HG02610 (cell line): ENCODE results near the gene CPN2.

ENCODE experiments used
- ATAC-seq: cut with Tn5 transposase; IDR thresholded peaks from one replicate; pipeline ENCODE4 v1.9.1; 2021; ENCODE audit warnings: mild to moderate bottlenecking, moderate library complexity; ENCODE audit not compliant: unreplicated experiment

CPN2 gene

DNA sequence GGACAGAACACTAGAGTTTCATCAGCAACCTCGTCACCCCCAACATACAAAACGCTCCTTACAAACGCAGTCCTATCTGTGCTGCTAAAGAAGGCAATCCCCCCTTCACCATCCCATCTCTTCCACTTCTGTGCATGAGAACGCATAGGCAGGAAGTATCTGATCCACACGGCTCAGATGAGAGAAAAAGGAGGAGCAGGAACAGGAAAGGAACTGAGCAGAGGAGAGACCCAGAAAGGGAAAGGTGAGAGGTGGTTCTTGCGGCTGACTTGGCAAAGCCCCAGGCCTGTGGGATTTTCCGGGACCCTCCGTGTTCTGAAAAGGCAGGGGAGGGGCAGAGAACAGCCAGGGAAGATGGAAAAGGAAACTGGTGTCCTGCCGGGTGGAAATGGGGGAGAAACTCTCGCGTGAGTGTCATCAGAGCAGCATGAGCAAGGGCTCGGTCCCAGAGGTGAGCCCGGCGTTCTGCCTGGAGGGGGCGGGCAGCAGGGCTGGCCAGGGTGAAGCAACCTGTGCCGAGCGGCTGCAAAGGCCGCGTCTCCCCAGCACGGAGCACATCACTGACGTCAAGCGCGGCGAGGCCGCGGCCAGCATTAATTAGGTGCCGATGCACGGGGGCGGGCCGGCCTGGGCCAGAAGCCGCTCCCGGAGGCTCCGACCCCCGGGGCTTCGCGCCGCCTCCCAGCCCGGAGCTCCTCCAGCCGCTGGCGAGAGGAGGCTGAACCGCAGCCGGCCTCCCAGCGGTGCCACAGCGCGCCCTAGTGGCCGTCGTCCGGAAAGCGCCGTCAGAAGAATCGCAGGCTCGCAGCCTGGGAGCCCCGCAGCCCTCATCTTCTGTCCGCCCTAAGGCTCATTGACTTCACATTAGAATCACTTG is 35.8 kb downstream of the CPN2 start:
- ATAC-seq = peak; percentile 81

DNA sequence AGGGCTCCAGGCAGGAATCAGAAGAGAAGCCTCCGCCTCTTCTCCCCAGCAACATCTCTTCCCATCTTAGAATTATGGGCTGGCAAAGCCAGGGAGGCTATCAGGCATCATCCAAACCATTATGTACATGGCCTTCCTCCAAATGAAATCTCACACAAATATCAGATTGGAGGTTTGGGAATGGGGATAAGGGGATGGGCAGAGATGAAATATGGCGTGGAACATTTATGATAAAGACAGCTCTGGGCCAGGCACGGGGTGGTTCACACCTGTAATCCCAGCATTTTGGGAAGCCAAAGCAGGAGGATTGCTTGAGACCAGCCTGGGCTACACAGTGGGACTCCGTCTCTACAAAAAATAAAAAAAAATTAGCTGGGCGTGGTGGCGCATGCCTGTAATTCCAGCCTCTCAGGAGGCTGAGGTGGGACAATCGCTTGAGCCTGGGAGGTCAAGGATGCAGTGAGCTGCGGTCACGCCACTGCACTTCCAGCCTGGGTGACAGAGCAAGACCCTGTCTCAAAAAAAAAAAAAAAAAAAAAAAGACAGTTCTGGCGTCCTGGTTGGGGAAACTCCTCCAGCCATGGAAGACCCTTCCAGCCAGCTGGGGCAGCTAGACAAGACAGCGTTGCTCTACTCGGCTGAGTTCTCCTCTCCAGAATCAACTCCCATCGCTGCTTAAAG is 36.6 kb downstream of the CPN2 start:
- no peak for ATAC-seq

DNA sequence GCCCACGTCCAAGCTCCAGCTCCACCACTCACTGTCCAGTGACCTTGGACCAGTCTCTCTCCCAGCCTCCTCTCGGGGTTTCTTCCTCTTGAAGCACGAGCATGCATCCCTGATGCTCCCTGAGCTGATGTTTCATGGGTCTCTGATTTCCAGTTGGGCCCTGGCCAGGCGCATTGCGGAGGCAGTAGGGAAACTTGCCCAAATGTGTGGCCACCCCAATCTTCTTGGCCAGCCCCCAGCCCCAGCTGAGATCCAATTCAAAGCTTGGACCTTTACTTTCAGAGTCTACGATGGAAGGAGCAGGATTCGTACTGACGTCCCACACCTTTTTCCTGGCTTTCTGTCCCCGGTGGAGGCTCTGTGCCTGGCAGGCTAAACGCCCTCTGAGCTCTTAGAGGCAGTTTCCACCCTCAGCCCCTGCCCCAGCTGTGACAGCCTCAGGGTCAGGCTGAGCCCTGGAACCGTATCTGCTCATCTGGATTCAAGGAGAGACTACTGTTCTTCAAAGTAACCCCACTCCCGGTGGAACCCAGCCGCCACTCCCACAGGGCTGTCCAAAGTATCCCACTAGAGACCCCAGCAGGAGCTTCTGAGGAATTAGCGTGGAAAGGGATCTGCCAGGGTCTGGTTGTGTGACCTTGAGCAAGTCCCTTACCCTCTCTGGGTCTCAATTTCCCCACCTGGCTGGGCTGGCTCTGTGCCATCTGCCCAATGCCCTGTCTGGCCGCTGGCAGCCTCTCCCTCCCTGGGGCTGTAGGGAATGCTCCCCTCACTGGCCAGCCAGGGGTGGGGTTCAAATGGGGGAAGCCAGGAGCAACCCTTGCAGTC is 37.4 kb downstream of the CPN2 start:
- ATAC-seq = no peak

DNA sequence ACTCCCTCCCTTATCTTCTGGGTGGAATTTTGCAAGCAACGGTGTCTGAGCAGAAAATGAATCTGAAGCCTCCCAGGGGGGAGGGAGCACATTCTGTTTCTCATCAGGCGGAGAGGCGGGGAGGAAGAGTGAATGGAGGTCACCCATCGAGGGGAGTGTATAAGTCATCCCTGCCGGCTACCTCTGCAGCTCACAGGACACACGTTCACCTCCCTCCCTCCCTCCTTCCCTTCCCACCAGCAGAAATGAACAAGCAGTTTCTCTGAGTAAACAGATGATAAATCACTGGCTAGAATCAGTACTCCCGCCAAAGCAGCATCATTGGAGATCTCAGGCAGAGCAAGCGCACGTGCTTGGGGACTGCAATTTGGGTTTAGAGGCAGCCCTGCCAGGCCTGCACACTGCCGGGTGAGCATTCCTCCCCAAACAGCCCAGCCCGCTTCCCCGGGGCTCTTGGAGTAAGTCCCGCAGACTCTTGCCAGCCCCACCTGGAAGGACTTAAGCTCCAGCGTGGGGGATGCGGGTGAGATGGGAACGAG is 38.3 kb downstream of the CPN2 start:
- no peak for ATAC-seq

DNA sequence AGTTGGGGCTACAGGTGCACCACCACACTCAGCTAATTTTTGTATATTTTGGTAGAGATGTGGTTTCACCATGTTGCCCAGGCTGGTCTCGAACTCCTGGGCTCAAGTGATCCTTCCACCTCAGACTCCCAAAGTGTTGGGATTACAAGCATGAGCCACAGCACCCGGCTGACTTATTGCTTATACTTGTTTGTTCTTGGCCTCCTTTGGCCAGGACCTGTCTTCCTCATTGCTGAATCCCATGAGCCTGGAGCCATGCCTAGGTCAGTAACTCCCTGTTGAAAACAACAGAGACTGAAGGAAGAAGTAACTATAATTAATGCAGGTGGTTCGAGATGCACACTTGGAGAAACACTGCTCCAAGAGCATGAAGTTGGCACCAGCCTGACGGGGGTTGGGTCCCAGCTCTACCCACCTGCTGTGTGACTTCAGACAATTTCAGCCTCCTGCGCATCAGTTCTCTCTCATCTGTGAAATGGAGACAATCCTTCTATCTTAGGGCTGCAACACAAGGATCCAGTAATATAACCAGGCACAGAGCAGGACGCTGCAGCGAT is 38.9 kb downstream of the CPN2 start:
- ATAC-seq = no peak

DNA sequence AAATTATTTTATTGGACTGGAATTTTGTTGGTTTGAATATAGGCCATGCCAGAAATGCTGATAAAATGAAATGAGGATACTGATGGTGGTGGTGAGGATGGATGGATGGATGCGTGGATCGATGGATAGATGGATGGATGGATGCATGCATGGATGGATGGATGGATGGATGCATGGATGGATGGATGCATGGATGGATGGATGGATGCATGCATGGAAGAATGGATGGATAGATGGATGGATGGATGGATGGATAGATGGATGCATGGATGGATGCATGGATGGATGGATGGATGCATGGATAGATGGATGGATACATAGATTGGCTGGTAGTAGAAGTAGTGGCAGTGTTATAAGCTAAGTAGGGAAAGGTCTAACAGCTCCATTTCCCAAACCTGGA is 40.1 kb downstream of the CPN2 start:
- no peak for ATAC-seq

DNA sequence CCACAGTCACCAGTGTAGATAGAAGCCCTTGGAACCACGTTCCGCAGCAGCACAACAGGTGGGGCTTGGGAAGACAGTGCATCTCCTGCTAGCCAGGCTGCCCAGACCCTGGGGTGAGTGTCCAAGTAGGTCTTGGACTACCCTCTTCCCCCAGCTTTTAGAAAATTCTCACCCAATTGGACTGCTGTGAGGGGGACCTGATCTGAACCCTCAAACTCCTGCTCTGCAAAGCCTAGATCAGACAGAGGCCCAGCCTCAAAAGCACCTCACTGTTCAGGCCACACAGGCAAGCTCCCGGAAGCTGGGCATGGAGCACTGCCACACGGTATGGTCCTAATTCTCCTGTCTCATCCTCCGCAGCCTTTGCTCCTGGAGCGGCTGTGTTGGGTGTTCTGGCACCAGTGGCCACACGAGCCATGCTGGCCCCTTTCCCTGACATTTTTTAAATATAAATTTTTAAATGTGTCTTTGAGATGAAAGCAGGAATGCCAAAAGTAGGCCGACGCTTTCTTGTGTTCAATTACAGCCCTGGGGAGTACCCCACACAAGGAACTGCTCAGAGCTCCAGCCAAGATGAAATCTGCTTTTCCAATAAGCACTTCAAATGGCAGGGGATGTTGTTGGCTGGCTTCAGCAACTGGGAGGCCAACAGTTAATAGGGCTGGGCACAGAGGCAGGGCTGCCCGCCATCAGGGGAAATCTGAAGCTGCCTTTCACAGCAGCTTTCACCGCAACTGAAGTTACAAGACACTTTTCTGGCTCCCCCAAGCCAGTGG is 40.9 kb downstream of the CPN2 start:
- ATAC-seq = no peak

DNA sequence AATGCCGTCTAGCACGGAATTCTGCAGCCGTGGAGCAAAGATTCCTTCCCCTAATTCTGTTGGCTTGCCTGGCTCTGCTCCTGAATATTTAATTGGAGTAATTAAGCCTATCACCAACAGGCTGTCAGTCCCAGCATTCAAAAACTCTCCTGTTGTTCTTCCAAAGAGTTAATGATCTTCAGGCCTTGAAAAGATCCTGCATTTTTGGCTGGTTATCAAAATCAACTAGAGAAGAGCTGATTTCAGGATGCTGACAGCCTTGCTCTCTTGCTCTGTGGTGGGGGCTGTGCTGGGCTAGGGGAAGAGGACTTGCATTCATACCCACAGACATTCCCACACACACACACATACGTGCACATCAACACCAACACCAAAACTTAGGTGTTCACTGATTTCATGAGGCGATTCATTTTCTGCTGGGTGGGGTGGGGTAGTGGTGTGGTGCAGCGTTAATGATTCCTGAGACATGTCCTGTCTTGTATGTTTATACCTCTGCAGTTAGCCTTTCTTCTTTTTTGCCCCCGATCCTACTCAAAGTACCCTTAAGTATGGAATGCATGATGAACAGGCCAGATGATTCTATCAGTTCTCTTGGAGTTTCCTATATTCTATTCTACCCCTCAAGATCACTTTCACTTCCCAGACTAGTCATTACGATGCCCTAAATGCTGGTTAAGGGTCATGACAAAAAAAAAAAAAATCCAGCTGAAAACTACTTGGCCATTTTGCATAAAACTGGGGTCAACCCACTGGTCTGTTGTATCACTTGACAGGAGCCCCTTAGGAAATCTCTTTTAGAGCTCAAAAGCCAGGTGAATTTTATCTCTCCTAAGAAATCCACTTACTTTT is 42.3 kb downstream of the CPN2 start:
- ATAC-seq = peak; percentile 29

DNA sequence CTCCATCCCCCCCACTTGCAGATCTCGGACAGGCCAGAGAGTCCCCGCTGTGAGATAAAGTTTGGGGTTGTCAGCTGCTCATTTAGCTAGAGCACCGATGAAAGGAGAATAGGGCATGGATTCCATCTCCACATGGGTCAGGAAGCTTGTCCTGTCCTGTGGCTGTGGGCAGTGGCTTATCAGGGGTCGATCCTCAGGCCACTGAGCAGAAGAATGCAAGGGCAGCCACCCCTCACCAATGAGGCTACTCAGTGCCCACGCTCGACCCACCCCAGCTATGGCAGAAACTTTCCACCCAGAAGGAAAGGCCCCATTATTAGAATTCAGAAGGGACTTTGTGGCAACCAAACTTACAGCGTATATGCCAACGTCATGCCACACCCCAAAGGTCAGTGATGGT is 43.3 kb downstream of the CPN2 start:
- no peak for ATAC-seq

DNA sequence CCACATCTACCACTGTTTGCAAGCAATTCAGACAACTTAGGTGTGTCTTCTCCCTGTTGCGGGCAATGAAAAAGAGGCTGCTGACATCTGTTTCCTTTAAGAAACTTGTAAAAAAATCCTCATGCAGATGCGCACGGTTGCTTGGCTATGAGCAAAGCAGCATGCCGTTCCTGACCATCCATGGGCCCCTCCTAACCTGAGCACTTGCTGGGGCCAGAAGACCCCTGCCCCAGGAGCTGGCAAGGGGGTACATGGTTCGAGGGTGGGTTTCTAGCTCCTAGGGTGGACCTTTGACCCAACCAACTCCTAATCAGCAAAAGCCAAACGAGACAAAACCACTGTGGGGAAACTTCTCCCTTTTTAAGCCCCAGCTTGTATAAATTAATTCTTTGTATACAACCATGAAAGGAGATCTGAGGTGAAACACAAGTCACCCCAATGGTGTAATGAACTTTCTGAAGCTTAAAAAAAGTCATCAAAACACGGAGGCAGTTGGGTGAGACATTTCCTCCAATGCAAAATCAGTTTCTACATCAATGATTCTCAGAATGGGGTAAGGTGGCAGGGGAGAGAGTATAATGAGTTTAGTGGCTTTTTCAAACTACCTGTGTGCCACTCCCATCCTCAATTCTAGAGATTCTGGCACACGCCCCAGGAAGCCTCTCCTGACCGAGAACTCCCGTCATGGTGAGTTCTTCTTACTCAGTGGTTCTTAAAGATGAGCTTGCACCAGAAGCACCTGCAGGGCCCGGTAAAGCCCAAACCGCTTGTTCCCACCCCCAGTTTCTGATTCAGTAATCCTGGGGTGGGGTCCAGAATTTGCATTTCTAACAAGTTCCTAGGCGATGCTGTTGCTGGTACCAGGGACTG is 44.1 kb downstream of the CPN2 start:
- ATAC-seq = peak; percentile 48

DNA sequence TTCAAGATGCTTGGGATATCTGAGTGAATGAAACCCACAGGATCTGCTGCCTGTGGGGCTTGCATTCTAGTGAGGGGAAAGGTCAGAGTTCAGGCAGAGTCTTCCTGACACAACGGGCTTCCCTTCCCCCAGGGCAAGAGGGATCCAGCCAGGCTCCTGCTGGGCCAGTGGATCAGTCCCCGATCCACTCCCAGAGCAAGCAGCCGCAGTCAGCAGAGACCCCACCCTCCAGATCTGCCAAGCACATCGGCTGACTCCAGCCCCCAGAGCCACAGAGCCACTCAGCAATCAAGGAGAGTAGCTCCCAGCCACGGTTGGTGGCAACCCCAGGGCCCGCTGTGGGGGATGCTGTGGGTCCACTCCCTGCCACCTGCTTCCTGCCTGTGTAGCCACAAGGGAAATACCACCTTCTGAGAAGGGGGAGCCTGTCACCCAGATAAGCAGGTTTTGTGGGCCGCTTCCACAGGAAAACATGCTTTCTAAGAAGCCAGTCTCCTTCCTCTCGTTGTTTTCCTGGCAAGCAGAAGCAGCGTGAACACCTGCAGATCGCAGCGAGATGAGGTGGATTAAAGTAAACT is 44.9 kb downstream of the CPN2 start:
- ATAC-seq = peak; percentile 21

DNA sequence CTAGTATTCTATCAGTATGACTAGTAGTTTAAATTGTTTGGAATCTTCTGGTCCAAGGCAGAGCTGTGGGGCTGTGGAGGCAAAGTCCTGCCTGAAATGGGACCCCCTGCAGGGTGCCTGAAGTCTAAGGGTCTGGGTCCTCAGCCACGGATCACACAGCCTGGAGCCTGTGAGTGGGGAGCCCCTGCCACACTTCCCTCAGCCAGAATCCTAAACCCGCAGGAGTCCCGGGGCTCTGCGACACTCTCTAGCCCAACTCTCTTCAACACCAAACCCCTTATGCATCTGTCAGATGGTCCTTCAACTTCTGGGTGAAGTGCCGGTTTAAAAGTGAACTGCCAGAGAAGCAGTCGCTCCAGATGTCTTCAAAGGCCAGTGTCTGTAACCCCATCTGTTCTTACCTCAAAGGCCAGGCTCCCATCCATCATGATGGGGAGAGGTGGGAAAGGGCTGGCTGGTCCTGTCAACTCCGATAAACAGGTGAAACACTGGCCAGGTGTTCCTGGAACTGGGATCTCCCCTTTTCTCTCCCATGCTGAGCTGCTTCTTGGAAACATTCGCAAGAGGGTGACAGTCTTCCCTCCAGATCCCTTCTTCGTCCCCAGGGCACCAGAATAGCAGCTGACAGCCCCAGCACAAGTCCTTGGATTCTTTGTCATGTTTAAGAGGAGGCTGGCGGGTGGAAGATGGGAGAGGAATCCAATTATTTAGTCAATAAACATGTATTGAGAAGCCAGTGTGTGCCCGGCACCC is 45.6 kb downstream of the CPN2 start:
- ATAC-seq = no peak

DNA sequence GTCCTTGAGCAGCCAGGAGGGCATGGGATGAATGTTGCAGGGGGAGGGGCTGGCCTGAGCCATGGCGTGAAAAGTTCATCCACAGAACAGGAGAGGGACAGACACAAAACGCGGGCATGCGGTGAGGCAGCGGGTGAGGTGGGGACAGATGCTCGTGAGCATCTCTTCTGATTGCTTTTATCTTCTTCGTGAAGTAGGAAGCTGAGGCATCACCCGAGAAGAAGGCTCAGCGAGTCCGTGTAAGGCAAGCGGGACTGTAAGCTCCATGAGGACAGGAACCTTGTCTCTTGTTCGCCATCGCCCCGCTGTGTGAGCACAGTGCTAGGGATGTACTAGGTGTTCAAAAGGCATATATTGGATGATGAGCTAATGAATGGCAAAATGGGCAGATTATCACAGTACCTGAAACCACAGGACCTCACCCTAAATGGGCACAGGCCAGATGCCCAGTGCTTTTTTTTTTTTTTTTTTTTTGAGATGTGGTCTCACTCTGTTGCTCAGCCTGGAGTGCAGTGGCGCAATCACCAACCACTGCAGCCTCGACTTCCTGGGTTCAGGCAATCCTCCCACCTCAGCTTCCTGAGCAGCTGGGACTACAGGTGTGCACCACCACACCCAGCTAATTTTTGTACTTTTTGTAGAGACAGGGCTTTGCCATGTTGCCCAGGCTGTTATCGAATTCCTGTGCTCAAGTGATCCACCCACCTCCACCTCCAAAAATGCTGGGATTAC is 46.8 kb downstream of the CPN2 start:
- no peak for ATAC-seq

DNA sequence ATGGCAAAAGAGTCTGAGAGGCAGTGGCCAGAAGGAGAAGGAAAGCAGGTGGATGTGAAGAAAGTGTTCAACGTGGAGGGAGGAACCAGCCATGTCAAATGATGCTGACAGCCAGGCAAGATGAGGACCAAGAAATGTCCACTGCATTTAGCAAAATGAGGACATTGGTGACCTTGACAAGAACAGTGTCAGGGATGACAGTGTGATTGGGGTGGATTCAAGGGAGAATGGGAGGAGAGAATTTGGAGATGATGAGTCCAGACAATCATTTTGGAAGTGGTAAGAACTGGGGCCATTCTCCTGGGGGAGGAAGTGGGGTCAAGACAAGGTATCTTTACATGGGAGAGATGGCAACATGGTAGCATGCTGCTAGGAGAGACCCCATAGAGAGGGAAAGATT is 47.4 kb downstream of the CPN2 start:
- no peak for ATAC-seq

DNA sequence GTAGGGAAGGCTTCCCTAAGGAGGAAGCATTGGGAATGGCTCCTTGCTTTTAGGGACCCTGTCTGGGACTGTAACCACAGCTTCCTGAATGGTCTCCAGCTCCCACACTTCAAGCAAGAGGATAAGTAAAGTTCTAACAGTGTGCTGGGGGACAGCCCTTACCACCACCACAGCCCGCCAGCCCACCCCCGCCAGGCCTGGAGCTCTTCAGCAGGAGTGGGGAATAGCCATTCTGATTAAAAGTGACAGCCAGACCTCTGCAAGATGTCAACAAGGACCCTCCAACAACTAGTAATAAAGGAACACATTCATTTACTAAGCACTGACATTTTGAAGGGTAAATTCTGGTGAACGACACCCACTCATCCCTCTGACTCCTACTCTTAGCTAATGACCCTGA is 49.4 kb downstream of the CPN2 start:
- ATAC-seq = no peak

DNA sequence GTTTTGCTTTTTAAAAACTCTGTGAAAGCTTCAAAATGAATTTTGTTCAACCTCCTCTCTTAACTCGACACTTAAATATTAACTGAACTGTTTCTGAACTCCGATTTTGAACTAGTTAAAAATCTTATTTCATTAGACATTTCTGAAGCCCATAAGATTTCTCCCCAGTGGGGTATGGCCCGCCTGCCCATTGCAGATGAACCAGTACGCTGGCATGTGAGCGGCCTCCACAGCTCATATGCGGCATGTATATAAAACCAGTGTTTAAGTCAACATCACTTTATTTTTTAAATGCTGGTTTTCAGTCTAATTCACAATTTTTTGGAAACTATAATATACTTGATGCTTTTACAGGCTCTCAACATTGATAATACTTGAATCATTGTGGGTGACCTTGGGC is 50.2 kb downstream of the CPN2 start:
- ATAC-seq = no peak

DNA sequence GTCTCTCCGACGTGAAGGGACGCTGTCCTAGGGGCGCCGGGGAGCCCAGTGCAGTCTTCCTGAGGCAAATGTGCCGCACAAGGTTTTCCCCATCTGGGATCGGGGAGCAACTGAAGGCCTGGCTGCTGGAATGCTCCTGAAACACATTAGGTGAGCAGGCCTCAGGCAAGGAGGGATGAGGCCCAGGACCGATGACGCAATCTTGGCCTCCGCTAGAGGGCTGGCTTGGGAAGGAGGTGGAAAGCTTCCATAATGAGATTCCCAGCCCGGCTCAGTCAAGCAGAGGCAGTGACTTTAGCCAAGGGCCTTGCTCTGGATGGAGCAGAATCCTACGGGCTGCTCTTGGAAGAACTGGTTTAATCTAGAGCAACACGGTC is 50.8 kb downstream of the CPN2 start:
- ATAC-seq = no peak
